AG09309 (cell line): ENCODE measurements around the gene GIMAP7.

Experiments used
- DNase-seq: peaks from one replicate; pipeline ENCODE4 v3.0.0-alpha.2; 2010; ENCODE audit warnings: low read depth
- H3K4me3 ChIP-seq: 2 replicates; pipeline ENCODE4 v1.5.1; 2011; ENCODE audit warnings: mild to moderate bottlenecking, low read depth, low read length, moderate library complexity; ENCODE audit not compliant: control insufficient read depth
- TF ChIP-seq, protein P1 (sequence below): IDR thresholded peaks from 2 replicates; pipeline ENCODE4 v1.5.1; 2011; ENCODE audit warnings: mild to moderate bottlenecking, low read depth, low read length, inconsistent platforms; ENCODE audit not compliant: insufficient read depth, control insufficient read depth; ENCODE audit errors: missing control alignments

Gene GIMAP7

GRCh38 chr7:150514748-150515222 lies at the start of gene GIMAP7:
GIMAP7 (plus strand) TSS chr7:150514872; CDS start chr7:150519975, 5,103 bp downstream.
- no peak within 1 kb of the TSS for H3K4me3 ChIP-seq
- TF ChIP-seq, protein P1, sequence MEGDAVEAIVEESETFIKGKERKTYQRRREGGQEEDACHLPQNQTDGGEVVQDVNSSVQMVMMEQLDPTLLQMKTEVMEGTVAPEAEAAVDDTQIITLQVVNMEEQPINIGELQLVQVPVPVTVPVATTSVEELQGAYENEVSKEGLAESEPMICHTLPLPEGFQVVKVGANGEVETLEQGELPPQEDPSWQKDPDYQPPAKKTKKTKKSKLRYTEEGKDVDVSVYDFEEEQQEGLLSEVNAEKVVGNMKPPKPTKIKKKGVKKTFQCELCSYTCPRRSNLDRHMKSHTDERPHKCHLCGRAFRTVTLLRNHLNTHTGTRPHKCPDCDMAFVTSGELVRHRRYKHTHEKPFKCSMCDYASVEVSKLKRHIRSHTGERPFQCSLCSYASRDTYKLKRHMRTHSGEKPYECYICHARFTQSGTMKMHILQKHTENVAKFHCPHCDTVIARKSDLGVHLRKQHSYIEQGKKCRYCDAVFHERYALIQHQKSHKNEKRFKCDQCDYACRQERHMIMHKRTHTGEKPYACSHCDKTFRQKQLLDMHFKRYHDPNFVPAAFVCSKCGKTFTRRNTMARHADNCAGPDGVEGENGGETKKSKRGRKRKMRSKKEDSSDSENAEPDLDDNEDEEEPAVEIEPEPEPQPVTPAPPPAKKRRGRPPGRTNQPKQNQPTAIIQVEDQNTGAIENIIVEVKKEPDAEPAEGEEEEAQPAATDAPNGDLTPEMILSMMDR: no peak

GRCh38 chr7:150464962-150465361 lies 49.7 kb upstream of the GIMAP7 start:
- DNase-seq: no peak
- TF ChIP-seq, protein P1: no peak
- H3K4me3 ChIP-seq: no peak overlapping the region

More at GRCh38 chr7:150514748-150515222, at the start of gene GIMAP7:
- no peak for DNase-seq

- TF ChIP-seq, protein P1: no peak
- no peak overlapping the region for H3K4me3 ChIP-seq
- DNase-seq: no peak
Observed at GRCh38 chr7:150465414-150465813, 49.3 kb upstream of the GIMAP7 start.

DNA sequence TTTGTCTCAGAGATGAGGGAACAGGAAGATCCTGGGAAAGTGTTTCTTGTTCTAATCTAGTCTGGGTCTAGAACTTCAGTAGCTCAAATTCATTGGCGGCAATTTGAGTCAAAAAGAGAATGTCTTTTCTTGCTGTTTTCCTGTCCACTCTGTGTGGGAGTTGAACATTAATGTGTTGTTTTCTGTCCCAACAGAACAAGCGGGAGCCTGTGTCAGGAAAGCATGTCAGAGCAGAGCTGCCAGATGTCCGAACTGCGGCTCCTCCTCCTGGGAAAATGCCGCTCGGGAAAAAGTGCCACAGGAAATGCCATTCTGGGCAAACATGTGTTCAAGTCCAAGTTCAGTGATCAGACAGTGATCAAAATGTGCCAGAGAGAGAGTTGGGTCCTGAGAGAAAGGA lies 48.2 kb upstream of the GIMAP7 start:
- DNase-seq: no peak
- no peak overlapping the region for H3K4me3 ChIP-seq

DNA sequence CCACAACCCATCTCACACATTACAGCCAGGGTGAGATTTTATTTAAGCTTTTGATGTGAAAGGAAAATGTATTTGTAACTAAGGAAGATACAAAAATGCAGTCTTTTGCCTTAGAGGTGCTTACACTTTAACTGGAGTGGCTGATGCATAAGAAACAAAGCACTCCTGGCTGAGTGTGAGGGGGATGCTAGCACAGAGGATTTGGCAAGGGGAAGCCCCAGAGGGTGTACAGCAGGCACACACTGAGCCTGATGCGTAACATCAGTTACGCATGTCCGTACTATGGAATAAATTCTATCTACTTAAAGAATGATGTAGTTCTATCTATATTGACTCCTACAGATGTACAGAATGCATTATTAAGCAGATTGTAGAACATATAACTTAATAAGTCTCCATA lies 46.4 kb upstream of the GIMAP7 start:
- TF ChIP-seq, protein P1: no peak
- no peak for DNase-seq
- no peak overlapping the region for H3K4me3 ChIP-seq

More for the DNA sequence above, 48.2 kb upstream of the GIMAP7 start:
- TF ChIP-seq, protein P1: no peak

GRCh38 chr7:150471886-150472285 lies 42.8 kb upstream of the GIMAP7 start:
- TF ChIP-seq, protein P1: no peak
- no peak for DNase-seq
- H3K4me3 ChIP-seq: no peak overlapping the region

GRCh38 chr7:150473902-150474301 lies 40.8 kb upstream of the GIMAP7 start:
- no peak overlapping the region for H3K4me3 ChIP-seq
- DNase-seq: no peak
- TF ChIP-seq, protein P1: no peak
